ENCODE measurements around the gene GPR183. TPM values are rescaled to one million over a fixed set of nuclear protein-coding genes. Genes with fewer than 3 reads are reported as not detected.

Gene GPR183
- total RNA-seq, 4 donors from 2014 or later: 11.9 to 32.1 (median 22.3) TPM

DNA sequence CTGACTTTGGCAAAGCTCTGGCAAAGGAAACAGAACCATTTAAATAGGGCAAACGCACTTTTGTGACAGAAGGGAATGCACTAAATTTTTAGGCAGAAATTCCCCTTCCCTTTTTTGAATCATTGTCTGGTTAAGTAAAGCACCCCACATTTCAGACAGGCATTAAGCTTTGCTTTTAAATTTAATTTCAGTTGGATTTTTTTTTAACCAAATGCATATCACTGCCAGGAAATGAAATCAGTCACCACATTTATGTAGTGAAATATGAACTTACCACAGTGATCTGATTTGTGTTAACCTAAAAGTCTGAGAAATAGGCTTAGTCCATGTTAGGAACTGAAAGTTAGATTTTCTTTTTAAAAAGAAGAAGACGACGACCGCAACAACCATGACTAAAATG, 10.8 kb downstream of the GPR183 start:
- no peak overlapping the region for H3K4me3 ChIP-seq
- no peaks in the 10 kb centered on the region for H3K27me3 ChIP-seq
- no peak for DNase-seq (ENCODE audit: extremely low spot score)
- H3K27ac ChIP-seq (replicated peaks in 1 of 4): peak overlapping the region in 1 of 4 donors; percentile 12
- H3K9me3 ChIP-seq: no peaks in the 10 kb centered on the region
- TF ChIP-seq POLR2AphosphoS5 (IDR thresholded peaks at IDR 0.05) (no peak), POLR2A (IDR thresholded peaks at IDR 0.05; ENCODE audit: low read depth) (no peak), EP300 (IDR thresholded peaks at IDR 0.05) (no peak)
- TF ChIP-seq, protein P1, sequence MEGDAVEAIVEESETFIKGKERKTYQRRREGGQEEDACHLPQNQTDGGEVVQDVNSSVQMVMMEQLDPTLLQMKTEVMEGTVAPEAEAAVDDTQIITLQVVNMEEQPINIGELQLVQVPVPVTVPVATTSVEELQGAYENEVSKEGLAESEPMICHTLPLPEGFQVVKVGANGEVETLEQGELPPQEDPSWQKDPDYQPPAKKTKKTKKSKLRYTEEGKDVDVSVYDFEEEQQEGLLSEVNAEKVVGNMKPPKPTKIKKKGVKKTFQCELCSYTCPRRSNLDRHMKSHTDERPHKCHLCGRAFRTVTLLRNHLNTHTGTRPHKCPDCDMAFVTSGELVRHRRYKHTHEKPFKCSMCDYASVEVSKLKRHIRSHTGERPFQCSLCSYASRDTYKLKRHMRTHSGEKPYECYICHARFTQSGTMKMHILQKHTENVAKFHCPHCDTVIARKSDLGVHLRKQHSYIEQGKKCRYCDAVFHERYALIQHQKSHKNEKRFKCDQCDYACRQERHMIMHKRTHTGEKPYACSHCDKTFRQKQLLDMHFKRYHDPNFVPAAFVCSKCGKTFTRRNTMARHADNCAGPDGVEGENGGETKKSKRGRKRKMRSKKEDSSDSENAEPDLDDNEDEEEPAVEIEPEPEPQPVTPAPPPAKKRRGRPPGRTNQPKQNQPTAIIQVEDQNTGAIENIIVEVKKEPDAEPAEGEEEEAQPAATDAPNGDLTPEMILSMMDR (IDR thresholded peaks at IDR 0.05): no peak
- intact Hi-C loops (cut with DNase I): no loop called here
- 85% methylated on average over 4 of the region's 4 CpGs for WGBS
- H3K4me1 ChIP-seq: peaks cover 0 to 63% (median 49%) of the 10 kb centered on the region in 4 donors
- peaks cover 0 to 16% (median 3%) of the 10 kb centered on the region in 4 donors for H3K36me3 ChIP-seq

DNA sequence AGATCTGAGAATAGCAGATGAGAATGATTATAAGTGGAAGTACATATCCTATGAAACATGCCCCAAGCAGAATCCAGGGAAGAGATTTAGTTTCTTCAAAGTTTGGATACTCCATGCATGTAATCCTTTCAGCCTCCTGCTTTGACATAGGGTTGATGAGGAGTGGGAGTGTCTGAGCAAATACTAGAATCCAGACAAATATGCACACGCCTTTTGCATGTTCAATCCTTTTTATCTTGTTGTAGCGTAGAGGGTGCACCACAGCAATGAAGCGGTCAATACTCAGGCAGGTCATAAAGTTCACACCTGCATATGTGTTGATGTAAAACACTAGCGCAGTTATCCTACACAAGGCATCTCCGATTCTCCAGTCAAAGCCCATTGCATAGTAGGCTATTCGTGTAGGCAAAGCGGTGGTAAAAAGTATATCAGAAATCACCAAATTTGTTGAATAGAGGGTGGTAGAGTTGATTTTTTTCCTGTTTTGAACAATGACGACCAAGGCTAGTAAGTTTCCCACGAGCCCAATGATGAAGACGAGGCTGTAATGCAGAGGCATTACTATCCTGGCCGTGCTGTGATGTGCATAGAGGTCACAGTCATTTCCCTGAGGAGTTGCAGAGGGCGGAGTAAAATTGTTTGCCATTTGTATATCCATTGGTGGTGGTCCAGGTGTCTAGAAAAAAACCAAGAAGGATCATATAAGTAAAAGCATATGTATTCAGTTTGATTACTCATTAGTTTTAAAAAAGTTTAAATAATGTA, 11.5 kb downstream of the GPR183 start:
- peaks cover 0 to 56% (median 42%) of the 10 kb centered on the region in 4 donors for H3K4me1 ChIP-seq
- H3K9me3 ChIP-seq: no peaks in the 10 kb centered on the region
- intact Hi-C loops (cut with DNase I): no loop called here
- no peaks in the 10 kb centered on the region for H3K27me3 ChIP-seq
- DNase-seq (ENCODE audit: extremely low spot score): no peak
- whole genome bisulfite sequencing: 86% methylated on average over 12 of the region's 12 CpGs
- H3K4me3 ChIP-seq: no peak overlapping the region
- no peak for TF ChIP-seq EP300 (IDR thresholded peaks at IDR 0.05)
- TF ChIP-seq POLR2AphosphoS5 (IDR thresholded peaks at IDR 0.05): no peak
- TF ChIP-seq, protein P1 (IDR thresholded peaks at IDR 0.05): no peak
- no peak for TF ChIP-seq POLR2A (IDR thresholded peaks at IDR 0.05; ENCODE audit: low read depth)
- no peak overlapping the region for H3K27ac ChIP-seq (replicated peaks in 1 of 4)
- H3K36me3 ChIP-seq: peaks cover 0 to 16% (median 3%) of the 10 kb centered on the region in 4 donors

DNA sequence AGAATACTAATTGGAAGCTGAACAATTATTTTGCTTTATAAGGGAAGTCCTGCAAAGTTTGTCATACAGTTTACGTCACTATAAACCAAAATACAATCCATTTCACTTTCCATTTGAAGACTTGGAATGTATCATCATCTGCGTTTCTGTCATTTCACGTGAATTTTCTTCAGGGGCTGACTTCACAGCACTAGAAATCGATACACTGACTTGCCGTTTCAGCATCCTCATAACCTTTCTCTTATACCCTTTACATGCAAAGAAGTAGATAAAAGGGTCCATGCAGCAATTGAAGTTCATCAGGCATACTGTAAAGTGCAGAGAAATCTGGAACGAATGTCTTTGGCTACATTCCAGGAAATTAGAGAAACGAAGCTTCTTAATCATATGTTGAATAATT, 12.2 kb downstream of the GPR183 start:
- Histone ChIP-seq H3K27ac (replicated peaks in 1 of 4) (no peak overlapping the region), H3K27me3 (no peaks in the 10 kb centered on the region), H3K9me3 (no peaks in the 10 kb centered on the region), H3K4me1 (peaks cover 0 to 49% (median 37%) of the 10 kb centered on the region in 4 donors), H3K4me3 (no peak overlapping the region), H3K36me3 (peaks cover 0 to 16% (median 3%) of the 10 kb centered on the region in 4 donors)
- intact Hi-C loops (cut with DNase I): no loop called here
- DNase-seq (ENCODE audit: extremely low spot score): no peak
- TF ChIP-seq POLR2A (IDR thresholded peaks at IDR 0.05; ENCODE audit: low read depth) (no peak), EP300 (IDR thresholded peaks at IDR 0.05) (no peak), POLR2AphosphoS5 (IDR thresholded peaks at IDR 0.05) (no peak)
- TF ChIP-seq, protein P1 (IDR thresholded peaks at IDR 0.05): no peak
- 81% methylated on average over 7 of the region's 7 CpGs for WGBS

DNA sequence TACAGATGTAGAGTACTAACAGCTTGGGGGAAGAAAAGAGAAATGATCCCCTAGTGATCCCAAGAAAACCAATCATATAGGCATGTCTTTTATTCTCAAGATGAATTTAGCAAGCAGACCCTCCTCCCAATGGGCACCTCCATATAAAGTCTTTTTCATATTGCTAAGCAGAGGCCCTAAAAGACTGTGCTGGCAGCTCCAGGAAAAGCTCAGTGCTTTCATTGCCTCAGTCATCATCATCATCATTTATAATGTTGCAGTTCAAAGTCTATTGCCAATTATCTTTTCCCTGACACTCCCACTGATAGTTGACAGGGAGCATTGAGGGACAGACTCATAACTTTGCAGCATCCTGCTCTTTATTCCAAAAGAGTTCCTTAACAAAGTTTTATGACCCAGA, 13.0 kb downstream of the GPR183 start:
- TF ChIP-seq EP300 (IDR thresholded peaks at IDR 0.05): no peak
- no peak for TF ChIP-seq POLR2AphosphoS5 (IDR thresholded peaks at IDR 0.05)
- TF ChIP-seq POLR2A (IDR thresholded peaks at IDR 0.05; ENCODE audit: low read depth): no peak
- TF ChIP-seq, protein P1 (IDR thresholded peaks at IDR 0.05): no peak
- H3K27me3 ChIP-seq: no peaks in the 10 kb centered on the region

More for the DNA sequence above, 13.0 kb downstream of the GPR183 start:
- Histone ChIP-seq H3K9me3 (no peaks in the 10 kb centered on the region), H3K4me3 (no peak overlapping the region), H3K4me1 (peaks cover 0 to 41% (median 35%) of the 10 kb centered on the region in 4 donors), H3K27ac (replicated peaks in 1 of 4) (no peak overlapping the region), H3K36me3 (peaks cover 0 to 16% (median 3%) of the 10 kb centered on the region in 4 donors)
- DNase-seq (ENCODE audit: extremely low spot score): no peak
- intact Hi-C loops (cut with DNase I): no loop called here
